HG03565 (cell line): ENCODE data around the gene POLE.

ENCODE experiments used
- ATAC-seq: cut with Tn5 transposase; IDR thresholded peaks from one replicate; pipeline ENCODE4 v1.9.1; 2021; ENCODE audit warnings: mild to moderate bottlenecking, moderate library complexity; ENCODE audit not compliant: unreplicated experiment

The POLE gene

DNA sequence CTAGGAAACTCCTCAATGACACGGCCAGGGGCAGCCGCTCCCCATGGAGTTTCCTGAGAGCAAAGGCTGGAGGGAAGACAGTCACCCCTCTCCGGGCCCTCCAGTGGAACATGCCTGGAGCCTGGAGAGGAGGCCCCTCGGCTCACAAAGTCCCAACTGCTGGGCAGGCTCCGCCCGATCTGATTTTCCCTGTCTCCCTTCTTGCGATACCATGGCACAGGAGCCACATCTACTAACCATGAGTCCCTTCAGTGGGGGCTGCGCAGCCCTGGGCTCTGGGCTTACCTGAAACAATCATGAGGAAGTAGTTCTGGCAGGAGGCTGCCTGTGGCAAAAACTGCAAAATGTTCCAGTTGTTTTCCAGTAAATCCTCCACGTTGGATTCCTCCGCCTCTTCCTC lies 53.2 kb downstream of the POLE start:
- no peak for ATAC-seq

GRCh38 chr12:132633398-132633797 lies 53.7 kb downstream of the POLE start:
- no peak for ATAC-seq

GRCh38 chr12:132632521-132633228 lies 54.5 kb downstream of the POLE start:
- no peak for ATAC-seq

GRCh38 chr12:132631666-132632065 lies 55.5 kb downstream of the POLE start:
- no peak for ATAC-seq

GRCh38 chr12:132630672-132631071 lies 56.5 kb downstream of the POLE start:
- no peak for ATAC-seq

DNA sequence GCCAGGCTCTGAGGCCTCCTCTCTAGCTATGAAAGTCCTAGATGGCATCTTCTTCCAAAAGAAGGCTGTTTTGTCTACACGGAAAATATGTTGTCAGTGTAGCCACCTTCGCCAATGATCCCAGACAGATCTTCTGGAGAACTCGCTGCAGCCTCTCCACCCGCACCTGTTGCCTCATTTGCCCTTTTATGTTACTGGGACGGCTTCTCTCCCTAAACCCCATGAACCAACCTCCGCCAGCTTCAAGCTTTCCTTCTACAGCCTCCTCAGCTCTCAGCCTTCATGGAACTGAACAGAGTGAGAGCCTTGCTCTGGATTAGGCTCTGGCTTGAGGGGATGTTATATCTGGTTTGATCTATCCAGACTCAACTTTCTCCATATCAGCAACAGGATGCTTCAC lies 57.8 kb downstream of the POLE start:
- no peak for ATAC-seq

DNA sequence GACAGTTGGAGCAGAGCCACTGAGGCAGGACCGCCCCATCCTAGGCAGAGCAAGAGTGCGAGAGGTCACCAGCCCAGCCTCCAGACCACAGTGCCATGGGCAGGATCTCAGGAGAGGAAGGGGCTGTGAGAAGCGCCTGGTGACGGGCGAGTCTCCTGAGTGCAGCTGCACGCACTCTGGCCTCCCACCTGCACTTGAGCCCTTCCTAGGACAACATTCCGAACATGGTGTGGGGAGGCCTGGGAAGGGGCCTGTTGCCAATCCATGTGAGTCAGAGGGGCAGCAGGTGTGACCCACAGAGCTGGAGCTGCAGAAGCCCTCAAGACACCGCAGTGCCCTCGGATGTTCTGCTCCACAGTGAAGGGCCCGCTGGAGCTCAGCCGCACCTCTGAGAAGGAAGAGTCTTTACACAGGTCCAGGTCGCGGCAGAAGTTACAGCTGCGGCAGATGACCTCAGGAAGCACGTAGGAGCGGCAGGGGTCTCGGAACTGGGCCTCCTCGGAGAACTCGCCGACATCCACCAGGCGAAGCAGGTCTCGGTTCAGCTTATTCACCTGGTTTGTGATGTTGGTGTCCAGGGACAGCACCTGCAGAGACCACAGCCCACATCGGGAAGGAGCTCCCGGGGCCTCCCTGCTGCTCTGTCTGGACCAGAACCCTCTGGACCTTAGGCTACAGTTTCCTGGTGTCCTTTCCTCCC lies 61.3 kb downstream of the POLE start:
- no peak for ATAC-seq

GRCh38 chr12:132624910-132625630 lies 62.1 kb downstream of the POLE start:
- ATAC-seq = no peak

DNA sequence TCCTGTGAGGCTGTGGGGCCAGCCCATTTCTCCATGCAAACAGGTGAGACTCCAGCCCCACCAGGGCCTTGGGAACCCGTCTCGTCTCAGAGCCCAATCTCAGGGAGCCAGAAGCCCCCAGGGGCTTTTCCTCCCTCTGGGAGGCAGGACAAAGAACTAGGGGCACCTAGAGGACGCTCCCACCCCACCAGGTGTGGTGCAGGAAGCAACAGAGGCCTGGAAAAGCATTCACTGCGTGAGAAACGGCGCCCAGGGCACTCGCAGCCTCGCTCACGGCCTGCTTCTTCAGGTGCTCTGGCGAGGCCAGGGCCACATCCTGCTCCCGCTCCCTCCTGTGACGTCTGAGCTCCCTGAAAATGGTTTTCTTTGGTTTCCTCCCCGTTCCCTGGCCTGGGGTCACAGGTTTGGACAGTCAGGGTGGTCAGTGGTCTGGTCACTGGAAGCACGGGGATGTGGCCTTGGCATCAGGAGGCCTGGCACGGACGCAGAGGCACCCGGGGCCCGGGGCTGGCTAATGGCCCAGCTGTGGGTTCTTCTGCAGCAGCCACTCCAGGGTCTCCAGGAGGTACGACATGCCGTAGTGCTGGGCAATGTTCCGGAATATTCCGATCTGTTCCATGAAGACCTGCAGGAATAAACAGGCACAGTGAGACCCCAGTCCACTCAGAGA lies 62.8 kb downstream of the POLE start:
- ATAC-seq = no peak

GRCh38 chr12:132623072-132623869 lies 63.9 kb downstream of the POLE start:
- ATAC-seq = no peak

DNA sequence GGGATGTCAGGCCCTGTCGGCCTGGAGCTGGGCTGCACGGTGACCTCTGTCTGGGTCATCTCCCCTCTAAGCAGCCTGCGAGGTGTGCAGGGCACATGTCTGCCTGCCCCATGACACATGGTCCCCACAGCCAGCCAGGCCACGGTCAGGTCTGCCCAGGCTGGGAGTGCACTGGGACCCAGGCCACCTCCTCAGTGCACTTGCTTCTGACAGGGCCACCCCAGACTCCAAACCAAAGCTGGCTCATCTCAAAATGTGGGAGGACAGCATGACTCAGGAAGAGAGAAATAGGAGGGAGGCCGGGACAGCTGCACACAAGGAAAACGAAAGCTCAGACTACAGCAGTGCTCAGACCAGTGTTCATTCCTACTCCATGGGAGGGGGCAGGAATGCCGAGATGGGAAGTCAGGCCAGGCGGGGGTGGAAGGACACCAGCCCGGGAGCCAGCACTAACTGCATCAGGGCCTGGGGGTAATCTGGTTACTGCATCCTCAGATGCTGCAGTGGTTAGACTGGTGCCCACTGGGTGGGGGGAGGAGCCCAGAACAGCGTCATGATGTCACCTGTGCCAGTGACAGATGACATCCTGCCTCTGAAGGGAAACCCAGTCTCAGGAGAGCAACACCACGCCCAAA lies 64.6 kb downstream of the POLE start:
- no peak for ATAC-seq

GRCh38 chr12:132621657-132622435 lies 65.3 kb downstream of the POLE start:
- ATAC-seq = no peak

GRCh38 chr12:132620899-132621656 lies 66.1 kb downstream of the POLE start:
- no peak for ATAC-seq

- no peak for ATAC-seq
These were observed 66.8 kb downstream of the POLE start for GRCh38 chr12:132620113-132620898.

GRCh38 chr12:132619386-132620112 lies 67.6 kb downstream of the POLE start:
- ATAC-seq = no peak

GRCh38 chr12:132619071-132619385 lies 68.1 kb downstream of the POLE start:
- no peak for ATAC-seq

DNA sequence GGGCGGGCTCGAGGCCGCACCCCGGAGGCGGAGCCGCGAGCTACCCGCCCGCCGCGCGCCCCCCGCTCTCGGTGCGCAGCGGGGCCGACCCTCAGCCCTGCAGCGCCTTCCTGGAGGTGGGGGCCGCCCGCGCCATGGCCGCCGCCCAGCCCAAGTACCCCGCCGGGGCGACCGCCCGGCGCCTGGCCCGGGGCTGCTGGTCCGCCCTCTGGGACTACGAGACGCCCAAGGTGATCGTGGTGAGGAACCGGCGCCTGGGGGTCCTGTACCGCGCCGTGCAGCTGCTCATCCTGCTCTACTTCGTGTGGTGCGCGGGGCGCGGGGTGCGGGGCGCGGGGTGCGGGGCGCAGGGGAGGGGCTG lies 68.5 kb downstream of the POLE start, which contains the start of gene P2RX2:
Gene P2RX2, plus strand, starts transcription at position 94 of the 361 bp plus-strand sequence. Its CDS starts 41 bp downstream, at position 135.
- no peak for ATAC-seq
